GM18873 (cell line): ENCODE measurements around the gene TMEM212.
A peak's percentile ranks its signal among the peaks of the same experiment; 100 is the strongest.
"Not testable (repeated sequence)": the region's sequence is repeated elsewhere in the genome, so short reads cannot be mapped to it uniquely, and the experiment has no call there.

ENCODE experiments used
- ATAC-seq: cut with Tn5 transposase; IDR thresholded peaks from one replicate; pipeline ENCODE4 v1.9.1; 2021; ENCODE audit warnings: mild to moderate bottlenecking, moderate library complexity, moderate number of reproducible peaks; ENCODE audit not compliant: unreplicated experiment, low FRiP score

The TMEM212 gene

DNA sequence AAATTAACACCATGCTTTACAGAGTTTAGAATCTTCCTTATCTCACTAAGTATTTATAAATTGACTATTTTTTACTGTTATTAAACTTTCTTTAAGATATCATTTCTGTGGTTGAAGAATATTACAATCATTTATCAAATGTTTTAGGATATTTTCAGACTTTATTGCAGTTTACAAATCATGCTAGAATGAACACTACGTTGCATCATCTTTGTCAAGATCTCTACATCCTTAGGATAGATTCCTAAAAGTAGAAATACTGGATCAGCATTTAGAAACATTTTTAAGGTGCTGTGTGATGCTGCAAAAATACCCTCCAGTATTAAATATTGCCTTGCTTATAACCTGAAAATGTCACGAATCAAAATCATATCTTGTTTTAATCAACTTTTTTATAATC, 30.3 kb upstream of the TMEM212 start:
- ATAC-seq = no peak

DNA sequence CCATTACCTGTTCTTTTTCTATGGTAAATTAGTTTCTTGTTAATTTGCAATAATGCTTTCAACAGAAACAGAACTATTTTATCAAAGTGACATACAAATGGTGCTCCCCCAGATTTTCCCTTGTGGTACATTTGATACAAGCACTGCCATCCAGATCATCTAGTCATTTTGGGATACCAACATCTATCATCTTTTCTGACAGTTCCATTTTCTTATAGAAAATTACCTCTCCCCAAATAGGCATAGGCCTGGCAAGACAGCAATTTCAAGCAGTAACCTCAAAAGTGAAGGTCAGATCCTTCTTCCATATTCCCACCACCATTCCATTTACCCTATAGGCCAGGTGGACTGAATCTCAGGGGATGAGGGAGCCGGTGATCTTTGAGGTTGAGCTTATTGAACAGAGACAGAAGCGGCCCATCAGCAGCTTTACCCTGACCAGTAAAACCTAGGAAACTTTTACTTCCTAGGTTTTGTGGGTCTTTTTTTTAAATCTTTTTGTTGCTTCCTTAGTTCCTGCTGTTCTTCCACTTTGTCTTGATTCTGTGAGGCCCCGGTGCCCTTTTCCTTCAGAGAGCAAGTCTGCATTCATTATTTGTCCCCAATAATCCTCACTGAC, 29.8 kb upstream of the TMEM212 start:
- ATAC-seq = no peak

DNA sequence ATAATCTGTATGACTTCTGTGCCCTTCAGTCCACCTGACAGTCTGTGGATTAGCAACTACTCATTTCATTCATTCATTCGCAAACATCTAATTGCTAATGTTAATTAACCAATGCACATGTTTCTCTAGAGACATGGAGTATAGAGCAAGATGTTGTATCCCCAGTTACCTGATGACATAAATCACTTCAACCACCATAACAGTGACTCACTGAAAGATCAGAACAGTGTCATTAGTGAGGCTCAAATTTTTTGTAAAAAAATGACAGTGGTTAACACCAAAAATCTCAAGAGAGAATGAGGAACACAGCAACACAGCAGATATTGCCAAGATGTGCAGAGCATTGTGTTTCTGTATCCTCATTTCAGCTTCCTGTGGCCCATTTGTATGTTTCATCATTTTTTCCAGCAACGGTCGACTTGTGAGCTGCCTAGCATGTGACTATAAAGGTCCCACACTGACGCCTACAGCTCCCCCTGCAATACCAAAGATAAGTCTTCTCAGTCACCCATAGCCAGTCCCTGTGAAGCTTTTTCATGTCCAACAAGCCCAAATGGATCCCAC, 29.2 kb upstream of the TMEM212 start:
- ATAC-seq = no peak

DNA sequence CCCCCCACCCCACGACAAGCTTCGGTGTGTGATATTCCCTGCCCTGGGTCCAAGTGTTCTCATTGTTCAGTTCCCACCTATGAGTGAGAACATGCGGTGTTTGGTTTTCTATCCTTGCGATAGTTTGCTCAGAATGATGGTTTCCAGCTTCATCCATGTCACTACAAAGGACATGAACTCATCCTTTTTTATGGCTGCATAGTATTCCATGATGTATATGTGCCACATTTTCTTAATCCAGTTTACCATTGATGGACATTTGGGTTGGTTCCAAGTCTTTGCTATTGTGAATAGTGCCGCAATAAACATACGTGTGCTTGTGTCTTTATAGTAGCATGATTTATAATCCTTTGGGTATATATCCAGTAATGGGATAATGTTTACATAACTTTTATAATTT, 28.5 kb upstream of the TMEM212 start:
- not testable (repeated sequence) for ATAC-seq

- no peak for ATAC-seq
Measured at GRCh38 chr3:171815973-171816595, 27.1 kb upstream of the TMEM212 start.

DNA sequence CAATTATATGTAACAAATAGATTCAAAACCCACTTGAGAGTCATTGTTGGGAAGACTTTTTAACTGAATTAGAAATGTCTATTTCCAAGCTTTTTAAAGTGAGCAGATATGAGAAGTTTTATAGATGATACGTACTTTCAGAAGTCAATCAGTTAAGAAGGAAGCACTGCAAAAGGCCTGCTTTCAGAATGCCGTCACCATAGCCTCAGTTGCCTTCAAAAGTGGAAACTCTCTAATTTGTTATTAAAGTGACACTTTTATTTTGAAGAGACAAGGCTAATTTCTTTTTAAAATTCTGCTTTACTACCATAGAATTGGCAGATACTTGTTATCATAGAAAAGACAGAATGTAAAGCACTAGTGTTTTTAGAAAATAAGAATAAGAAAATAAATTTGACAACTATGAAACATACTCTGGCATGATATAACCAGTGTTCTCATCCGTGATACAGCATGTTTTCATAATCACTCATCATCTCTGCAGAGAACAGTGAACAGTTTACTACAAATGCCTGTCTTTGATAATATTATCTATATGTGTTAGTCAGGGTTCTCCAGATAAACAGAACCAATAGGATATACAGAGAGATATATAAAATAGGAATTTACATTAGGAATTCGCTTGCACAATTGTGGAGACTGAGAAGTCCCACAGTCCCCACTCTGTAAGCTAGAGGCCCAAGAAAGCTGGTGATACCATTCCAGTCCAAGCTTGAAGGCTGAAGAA, 25.9 kb upstream of the TMEM212 start:
- ATAC-seq = no peak

- no peak for ATAC-seq
Measured at GRCh38 chr3:171821044-171821443, 22.1 kb upstream of the TMEM212 start.

GRCh38 chr3:171821778-171822358, 21.3 kb upstream of the TMEM212 start:
- ATAC-seq = no peak

DNA sequence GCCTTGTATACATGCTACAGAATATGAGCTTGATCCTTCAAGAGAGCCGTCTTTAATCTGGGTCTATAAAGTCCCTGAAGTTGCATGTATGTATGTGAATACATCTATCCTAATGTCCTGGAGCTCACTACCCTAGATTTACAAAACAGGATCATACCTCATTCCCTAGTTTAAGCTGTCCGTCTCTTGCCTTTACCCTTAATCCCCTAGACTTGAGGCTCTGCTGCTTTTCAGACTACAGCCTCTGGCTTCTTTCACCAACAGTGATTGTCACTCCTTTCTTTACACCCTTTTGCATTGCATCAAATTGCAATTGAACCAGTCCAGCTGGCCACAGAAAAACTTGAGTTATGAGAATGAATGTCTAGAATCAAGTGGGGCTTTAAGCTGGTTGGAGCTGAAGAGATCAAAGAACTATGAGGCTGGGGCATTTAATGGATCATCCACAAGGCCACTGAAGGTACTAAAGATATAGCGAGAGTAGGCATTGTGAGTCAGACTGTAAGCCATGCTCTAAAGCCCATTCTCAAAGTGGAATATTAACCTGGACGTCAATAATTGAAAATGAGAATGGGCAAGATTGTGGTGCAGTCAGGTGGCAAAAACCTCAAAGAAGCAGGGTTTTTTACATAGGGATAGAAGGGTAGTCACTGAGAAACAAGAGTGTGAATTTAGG, 20.6 kb upstream of the TMEM212 start:
- ATAC-seq = peak; percentile 74

GRCh38 chr3:171824116-171824515, 19.0 kb upstream of the TMEM212 start:
- no peak for ATAC-seq

DNA sequence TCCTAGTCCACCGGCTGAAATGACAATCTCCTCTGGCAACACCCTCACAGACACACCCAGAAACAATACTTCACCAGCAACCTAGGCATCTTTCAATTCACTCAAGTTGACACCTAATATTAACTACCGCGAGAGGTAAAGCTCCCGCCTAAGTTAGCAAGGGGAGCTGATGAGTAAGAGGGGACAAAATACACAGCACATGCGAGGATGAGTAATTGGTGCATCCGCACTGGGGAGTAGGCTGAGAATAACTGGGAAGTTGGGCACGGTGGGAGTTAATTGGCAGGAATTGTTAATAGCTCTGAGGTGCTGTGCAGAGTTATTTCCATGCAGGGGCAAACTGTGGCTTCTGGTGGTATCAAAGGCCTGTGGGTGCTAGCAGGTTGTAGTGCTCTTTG, 18.3 kb upstream of the TMEM212 start:
- no peak for ATAC-seq

GRCh38 chr3:171825222-171825828, 17.8 kb upstream of the TMEM212 start:
- ATAC-seq = no peak

- no peak for ATAC-seq
Measured at GRCh38 chr3:171827385-171827784, 15.8 kb upstream of the TMEM212 start.

GRCh38 chr3:171827836-171828458, 15.2 kb upstream of the TMEM212 start:
- no peak for ATAC-seq

GRCh38 chr3:171828902-171829770, 14.0 kb upstream of the TMEM212 start:
- ATAC-seq = no peak

- peak; percentile 48 for ATAC-seq
Measured at GRCh38 chr3:171829841-171830517, 13.2 kb upstream of the TMEM212 start.

- ATAC-seq = no peak
Measured at GRCh38 chr3:171830518-171830875, 12.7 kb upstream of the TMEM212 start.

DNA sequence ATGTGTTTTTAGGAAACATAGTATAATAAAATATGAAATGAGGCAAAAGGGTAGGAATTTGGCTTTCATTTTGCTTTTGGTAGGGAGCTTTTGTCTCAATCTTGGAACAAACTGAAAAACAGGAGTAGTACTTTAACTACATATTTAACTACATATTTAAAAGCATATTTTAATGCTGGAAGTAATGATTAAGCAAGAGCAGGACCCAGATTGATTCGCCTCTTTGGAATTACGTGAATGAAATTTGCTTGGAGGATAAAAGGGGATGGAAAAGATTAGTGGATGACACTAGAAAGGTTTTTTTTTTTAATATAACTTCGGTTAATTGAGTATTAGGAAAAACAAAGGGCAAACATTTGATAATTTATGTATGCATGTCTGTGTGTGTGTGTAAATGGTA, 11.2 kb upstream of the TMEM212 start:
- no peak for ATAC-seq
